Measurements from ENCODE around the gene SH3GL1. TPM values are rescaled to one million over a fixed set of nuclear protein-coding genes. Genes with fewer than 3 reads are reported as not detected.

SH3GL1 gene
- total and polyA plus RNA-seq, 9 of the 15 experiments (the other 6 are each of a cell fraction or from before 2014, with no cell fraction given) = 1.7 to 75.3 (median 25.7) TPM

DNA sequence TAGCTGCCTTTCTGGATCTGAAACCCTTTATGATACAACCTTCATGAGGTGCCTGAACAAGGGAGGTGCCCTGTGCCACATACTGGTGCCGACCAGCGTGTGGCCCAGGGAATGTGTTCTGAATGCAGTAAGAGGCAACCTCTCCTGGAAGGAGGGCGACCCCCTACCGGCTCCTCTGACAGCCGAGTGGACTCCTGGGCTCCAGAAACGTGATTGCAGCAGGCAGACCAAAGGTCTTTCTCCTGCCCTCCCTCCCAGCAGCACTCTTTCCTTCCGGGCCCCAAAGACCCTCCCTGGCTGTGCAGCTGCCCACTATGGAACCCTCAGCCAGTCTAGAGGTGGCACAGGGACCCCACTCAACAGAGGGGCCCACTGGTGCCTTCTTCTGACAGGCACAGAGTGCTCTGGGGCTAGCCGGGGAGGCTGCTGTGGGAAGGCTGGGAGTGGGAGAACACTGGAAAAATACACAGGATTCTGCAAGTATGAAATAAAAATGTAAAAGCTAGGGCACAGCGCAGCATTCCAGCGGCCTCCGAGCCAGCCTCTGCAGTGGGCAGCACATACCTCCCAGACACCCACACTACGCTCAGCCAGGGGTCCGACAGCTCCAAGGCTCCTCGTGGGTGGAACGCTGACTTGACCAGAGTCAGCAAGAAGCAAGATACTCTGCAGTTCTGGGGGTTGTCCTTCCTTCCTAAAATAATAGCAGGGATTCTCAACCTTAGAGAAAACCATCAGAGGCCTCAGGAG is 14.9 kb downstream of the SH3GL1 start:
- Histone ChIP-seq H4K20me1 (replicated peaks; ENCODE audit: control insufficient read depth, insufficient read depth, low read length) (peaks cover 36% of the 10 kb centered on the region), H3K4me2 (ENCODE audit: insufficient read depth, low read length) (no peak overlapping the region), H2AFZ (ENCODE audit: low read depth, low read length) (no peak overlapping the region), H3K9ac (ENCODE audit: insufficient read depth in 1 of 2, low read depth in 2 of 2, low read length in 2 of 2) (peak overlapping the region in 1 of 2 experiments; percentile 75; a peak in 1 of 4 replicates), H3K27ac (ENCODE audit: extremely low read depth, low read depth, low read length) (no peak overlapping the region), H3K36me3 (ENCODE audit: control insufficient read depth, insufficient read depth, low read length) (peaks cover 68% of the 10 kb centered on the region; the same call in 2 of the 3 replicates), H3K79me2 (ENCODE audit: control insufficient read depth, insufficient read depth, low read length) (peaks cover 89% of the 10 kb centered on the region), H3K4me3 (no peak overlapping the region), H3K4me1 (replicated peaks in 1 of 2; ENCODE audit: control insufficient read depth in 2 of 2, insufficient read depth in 2 of 2, low read length in 2 of 2) (peaks cover 19 to 59% of the 10 kb centered on the region in 2 experiments; a peak in 4 of 5 replicates), H3K27me3 (ENCODE audit: control insufficient read depth in 2 of 2, insufficient read depth in 2 of 2, low read length in 2 of 2) (no peaks in the 10 kb centered on the region), H3K9me3 (replicated peaks; ENCODE audit: control insufficient read depth, insufficient read depth, low read depth, low read length) (no peaks in the 10 kb centered on the region), H3K9me1 (ENCODE audit: control insufficient read depth, insufficient read depth, low read length) (peaks cover 8% of the 10 kb centered on the region)
- in situ Hi-C loops (cut with MboI) = no loop called here
- TF ChIP-seq SAFB (IDR thresholded peaks at IDR 0.05; ENCODE audit: borderline replicate concordance, low read depth, low read length) (no peak), CBX2 (IDR thresholded peaks at IDR 0.05; ENCODE audit: insufficient read depth, low read length, poor library complexity, severe bottlenecking) (no peak), TARDBP (IDR thresholded peaks at IDR 0.05) (no peak), EP300 (IDR thresholded peaks at IDR 0.05; ENCODE audit: low read length) (no peak), HNRNPK (IDR thresholded peaks at IDR 0.05; ENCODE audit: low read depth, low read length, poor library complexity, severe bottlenecking) (no peak), ZFPM2 (CRISPR knock-in tag; IDR thresholded peaks at IDR 0.05) (no peak), NUFIP1 (IDR thresholded peaks at IDR 0.05; ENCODE audit: partially characterized antibody) (no peak)
- POLR2A ChIA-PET = interaction anchor here (2.6 to 5.6 kb wide), 3 partner anchors 10 to 16 kb away, joined by 6 to 46 read pairs (median 37); partner anchors contain the start of gene CHAF1A
- FAIRE-seq (no peak), DNase-seq (ENCODE audit: extremely low read depth in 1 of 4, low spot score in 3 of 4) (no peak), ATAC-seq (no peak)
- WGBS (ENCODE audit: insufficient coverage, low coverage, missing lambda C conversion rate) = 89% methylated on average over 15 of the region's 15 CpGs
- intact Hi-C loops (cut with micrococcal nuclease) = no loop called here
- BruUV-seq (replicated peaks) = no TSS peak
- CTCF ChIA-PET (ENCODE audit: low intra/inter-chr PET ratio) = no interaction called here

Measured in K562 (cell line).